GM21367 (cell line): Measurements from ENCODE around the gene KCTD16.

ENCODE experiments used
- ATAC-seq: cut with Tn5 transposase; IDR thresholded peaks from one replicate; pipeline ENCODE4 v1.9.1; 2021; ENCODE audit not compliant: unreplicated experiment

Gene KCTD16

DNA sequence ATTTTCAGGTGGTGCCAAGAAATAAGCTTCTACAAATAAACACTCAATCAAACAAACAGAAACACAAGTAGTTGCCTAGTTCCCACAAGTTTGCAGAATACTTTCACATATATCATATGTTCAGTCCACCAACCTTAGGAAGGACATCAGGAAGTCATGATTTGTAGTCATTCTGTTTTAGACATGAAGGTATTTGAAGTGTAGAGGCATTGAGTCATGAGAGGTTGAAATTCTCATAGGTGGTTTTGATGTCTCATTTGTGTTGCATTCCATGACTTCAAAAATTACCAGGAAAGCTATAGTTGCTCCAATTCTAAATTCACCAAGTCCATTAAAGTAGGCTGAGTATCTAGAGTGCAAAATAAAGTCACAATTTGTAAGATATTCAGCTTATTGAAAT lies 159.0 kb downstream of the KCTD16 start:
- ATAC-seq, result no peak

DNA sequence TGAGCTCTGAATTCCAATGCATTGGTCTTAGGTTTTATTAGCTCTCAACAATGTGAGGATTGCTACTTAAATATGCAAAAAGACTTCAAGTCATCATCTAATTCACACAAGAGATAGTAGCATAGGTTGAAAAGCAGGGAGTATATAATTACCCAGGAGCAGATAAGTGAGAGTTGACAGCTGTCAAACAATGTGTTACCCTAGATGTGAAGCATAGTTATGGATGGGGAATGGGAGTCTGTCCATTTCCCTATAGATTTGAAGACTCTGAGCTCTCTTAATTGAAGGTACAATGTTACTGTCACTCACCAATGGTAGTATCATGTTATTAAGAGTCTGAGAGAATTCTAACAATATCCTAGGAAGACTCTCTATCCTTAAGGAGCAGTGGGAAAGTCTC lies 160.7 kb downstream of the KCTD16 start:
- ATAC-seq, result no peak

DNA sequence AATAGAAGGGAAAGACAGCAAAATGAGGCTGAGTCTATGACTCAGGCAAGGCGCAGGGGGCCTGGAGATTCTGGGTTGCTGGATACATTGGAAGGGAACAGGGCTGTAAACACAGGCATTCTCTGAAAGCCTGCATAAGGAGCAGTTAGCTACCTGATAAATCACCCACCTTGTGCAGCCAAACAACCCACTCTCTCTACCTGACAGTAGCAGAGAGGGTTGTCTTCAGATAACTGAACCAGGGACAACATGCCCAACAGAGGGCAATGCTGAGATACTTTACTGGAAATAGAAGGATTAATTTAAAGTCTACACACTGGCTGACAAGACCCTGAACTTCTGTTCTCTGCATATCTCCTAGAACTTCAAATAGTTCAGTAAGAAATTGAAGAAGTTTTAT lies 161.6 kb downstream of the KCTD16 start:
- no peak for ATAC-seq

DNA sequence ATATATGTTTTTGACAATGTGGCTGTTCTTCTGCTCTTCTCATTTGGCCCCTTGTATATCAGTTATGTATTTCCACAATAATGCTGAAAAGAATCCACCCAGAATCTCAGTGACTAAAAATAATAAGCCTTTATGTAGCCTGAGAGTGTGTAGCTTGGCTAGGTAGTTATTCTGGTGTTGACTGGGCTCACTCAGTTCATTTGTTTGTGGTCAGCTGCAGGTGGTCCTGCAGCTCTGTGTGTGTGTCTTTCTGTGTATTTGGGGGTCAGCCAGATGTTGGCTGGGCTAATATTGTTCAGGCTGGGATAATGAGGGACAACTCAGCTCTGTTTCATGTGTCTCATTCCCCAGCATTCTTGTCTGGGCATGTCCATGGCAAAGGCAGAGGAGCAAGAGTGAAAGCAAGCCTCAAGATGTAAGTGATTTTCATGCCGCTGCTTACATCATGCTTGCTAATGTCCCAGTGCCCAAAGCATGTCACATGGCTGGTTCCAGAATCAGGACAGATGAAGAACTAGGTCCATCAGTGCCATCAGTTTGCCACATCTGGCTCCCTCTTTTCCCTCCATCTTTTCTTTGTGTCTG lies 162.8 kb downstream of the KCTD16 start:
- ATAC-seq, result no peak

- ATAC-seq, result no peak
Observed at GRCh38 chr5:144335561-144335960, 164.9 kb downstream of the KCTD16 start.

GRCh38 chr5:144336191-144336961 lies 165.7 kb downstream of the KCTD16 start:
- no peak for ATAC-seq

DNA sequence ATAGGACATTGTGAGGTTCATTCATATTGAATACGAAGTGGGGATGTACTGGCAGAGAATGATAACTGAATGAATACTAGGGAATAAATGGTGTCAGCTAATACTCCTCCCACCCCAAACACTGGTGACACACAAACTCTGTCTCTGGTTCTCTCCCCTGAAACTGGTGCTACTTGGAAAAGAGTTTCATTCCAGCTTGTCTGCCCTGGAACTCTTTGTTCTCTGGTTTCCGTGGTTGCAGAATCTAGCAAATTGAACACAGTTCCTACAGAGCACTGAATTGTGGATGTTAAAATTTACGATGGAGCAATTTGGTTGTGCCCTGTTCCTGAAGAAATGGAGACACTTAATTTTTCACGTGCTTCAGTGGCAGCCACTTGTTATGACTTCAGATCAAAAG lies 181.7 kb downstream of the KCTD16 start:
- no peak for ATAC-seq

DNA sequence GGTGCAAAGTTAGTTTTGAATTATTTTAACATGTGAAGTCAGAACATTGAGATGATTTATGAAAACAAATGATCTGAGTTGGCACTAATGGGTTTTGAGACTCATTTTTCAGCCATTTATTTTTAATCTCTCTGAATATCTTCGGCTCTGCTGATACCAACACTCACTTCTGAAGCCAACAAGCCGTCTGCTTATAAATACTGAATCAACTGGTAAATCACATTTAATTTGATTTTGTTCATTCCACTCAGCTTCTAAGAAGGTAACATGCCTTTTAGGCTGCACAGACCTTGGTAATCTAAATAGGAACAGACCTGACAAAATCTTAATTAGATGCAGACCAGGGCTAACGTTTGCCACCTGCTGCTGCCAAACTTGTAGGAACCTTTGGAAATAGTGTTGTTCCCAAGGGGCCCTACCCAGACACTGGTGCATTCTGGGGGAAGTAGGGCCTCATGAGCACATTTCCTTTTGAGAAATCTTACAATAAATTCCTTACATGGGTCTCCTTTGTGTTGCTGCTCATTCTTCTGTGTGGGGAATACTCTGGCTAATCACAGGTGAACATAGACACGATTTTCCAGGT lies 182.2 kb downstream of the KCTD16 start:
- no peak for ATAC-seq

DNA sequence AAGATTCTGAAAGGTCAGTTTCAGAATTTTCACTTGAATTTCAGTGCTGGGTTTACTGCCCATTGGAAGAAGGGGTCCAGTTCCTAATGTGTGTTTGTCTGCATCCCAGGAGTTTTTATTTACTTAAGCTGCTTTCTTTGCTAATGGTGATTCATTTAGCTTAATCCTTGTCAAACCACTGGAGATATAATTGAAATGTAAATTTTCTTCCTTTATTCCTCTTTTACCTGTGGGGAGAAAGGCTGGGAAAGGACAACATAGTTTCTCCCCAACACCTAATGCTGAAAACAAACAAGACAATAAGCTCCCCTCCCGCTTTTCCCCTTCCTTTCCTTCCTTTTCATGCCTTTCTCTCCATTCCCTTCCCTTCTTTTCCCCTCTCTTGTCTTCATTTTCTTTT lies 185.8 kb downstream of the KCTD16 start:
- ATAC-seq, result no peak

DNA sequence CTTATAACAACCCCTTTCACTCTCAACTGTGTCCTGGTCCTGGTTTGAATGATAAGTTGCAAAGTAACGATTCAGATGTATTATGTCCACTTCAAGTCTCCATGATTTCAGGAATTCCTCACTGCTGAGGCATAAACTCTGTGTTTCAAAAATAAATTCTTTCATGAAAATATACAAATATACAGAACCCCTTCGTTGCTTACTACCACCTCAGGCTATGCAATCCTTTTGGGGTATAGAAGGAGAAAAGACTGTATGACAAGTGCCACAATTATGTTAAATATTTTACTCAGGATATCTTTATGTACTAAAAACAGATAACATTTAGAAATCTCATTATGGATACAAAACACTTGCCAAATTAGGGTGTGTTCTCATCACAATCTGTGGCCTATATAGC lies 190.7 kb downstream of the KCTD16 start:
- no peak for ATAC-seq

DNA sequence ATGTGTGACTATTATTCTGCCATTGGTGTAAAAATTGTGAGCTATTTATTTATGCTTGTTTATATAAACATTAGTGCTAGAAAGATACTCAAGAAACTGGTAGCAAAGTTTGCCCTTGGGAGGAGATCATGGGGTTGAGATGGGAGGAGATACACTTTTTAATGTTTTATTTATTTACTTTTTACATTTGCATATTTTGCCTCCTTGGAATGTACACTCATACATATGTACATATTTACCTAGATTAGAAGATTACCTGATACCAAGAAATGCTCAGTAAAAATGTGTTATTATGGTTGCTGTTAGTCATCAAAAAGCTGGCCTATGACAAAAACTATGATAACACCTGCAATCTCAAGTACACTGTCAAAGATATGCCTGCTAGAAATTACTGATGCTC lies 195.2 kb downstream of the KCTD16 start:
- no peak for ATAC-seq

GRCh38 chr5:144367991-144368390 lies 197.3 kb downstream of the KCTD16 start:
- no peak for ATAC-seq

DNA sequence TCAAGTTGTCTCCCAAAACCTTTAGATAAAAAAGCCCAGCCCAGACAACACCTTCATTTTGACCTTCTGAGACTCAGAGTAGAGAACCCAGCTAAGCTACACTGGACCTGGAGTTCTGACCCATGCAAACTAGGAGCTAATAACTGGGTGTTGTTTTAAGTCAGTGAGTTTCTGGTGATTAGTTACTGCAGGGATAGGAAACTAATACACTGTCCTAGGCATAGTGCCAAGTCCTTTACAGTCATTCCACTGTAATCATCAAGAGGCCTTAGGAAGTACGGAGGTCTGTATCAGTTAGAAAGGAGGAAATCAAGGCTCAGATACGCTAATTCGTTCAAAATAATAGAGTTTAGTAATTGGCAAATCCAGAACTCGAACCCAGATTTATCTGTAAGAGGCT lies 197.9 kb downstream of the KCTD16 start:
- ATAC-seq, result no peak

DNA sequence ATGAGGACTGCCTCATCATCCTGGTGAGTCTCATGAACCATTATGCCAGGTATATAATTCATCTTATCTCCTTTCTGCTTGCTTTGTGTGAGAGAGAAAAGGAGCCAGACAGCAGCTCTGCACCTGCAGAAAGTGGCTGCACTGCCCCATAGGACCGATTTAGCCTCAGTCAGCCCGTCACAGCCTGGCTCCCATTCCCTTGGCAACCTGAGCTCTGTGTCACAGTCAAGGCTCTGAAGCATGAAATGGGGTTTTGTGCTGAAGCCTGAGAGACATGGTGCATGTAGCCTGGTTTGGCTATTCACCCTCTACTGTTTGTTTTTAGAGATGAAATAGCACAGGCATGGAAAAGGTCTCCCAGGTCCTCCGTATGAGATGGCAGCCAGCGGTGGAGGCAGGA lies 198.3 kb downstream of the KCTD16 start:
- ATAC-seq, result peak; percentile 67

DNA sequence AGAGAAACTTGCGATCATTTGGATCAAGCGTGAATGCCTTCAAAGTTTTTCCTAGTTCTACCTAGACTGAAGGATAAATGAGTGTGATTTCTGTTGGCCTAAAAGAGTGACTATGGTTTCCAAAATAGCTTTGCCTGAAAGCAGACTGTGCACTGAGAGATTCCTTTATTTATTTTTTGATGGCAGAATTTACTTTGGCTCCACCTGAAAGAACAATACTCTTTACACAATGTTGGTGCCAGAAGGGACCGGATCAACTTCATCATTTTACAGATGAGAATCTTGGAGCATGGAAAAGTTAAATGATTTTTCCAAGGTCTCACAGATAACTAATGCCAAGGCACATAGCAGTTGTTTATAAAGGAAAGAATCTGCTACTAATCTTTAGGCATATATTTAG lies 199.6 kb downstream of the KCTD16 start:
- no peak for ATAC-seq

- no peak for ATAC-seq
Observed at GRCh38 chr5:144374637-144375036, 204.0 kb downstream of the KCTD16 start.

- no peak for ATAC-seq
Observed at GRCh38 chr5:144377207-144377606, 206.5 kb downstream of the KCTD16 start.

DNA sequence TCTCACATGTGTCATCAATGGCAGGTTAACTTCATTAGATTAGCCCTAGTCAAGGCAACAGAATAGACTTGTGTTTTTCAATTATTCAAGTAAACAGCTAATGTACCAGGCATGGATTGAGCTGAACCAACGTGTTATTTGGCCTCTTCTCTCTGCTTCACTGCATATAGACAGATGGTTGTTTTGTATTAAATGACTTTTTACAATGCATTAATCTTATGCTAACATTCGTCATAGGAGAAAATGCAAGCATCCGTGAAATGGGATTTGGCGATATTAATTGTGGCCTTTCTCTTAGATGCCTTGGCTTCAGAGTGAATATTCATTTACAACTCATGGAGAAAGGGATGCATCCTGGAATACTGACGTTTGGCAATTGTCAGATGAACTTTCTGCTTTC lies 208.0 kb downstream of the KCTD16 start:
- ATAC-seq, result no peak

DNA sequence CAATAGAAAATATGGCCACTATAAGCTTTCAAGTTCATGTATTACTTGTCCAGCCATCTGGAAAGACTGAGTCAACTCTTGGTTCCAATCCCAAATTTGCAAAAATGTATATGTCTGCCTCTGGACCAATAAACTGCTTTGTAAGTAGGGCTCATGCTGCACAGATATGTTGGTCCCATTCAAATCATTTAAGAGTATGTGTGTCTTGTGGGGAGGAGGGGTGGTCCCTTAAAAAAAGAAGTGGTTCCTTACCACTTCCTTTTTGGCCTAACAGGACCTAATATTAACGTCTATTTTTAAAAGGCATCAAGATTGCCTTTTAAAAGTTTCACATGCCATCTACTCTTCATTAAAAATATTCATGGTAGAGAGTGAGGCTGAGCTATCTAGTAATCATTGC lies 214.9 kb downstream of the KCTD16 start:
- ATAC-seq, result no peak

- no peak for ATAC-seq
Observed at GRCh38 chr5:144386315-144386714, 215.6 kb downstream of the KCTD16 start.

GRCh38 chr5:144390133-144390532 lies 219.5 kb downstream of the KCTD16 start:
- no peak for ATAC-seq

DNA sequence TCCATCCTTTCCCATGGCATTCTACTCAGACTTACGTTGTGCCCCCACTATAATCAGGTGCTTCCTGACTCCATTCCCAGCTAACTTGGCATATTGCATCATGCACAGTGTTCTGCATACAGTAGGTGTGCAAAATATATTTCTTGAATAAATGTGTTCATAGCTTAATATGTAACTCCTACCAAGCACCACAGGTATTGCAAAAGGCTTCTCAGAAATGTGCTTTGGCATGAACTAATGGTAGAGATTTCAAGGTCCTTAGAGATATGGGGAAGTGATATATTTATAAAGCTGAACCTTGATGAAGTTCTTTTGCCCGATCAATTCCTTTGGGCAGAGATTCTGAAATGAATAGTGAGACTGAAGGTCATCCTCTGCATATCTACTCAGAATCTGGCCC lies 220.4 kb downstream of the KCTD16 start:
- ATAC-seq, result no peak
